Ecto neural progenitor cell (in vitro differentiated cells): Measurements from ENCODE around the gene TRIM7.
"Not testable (repeated sequence)": the region's sequence is repeated elsewhere in the genome, so short reads cannot be mapped to it uniquely, and the experiment has no call there.

Source experiments
- DNase-seq: peaks from one replicate; pipeline ENCODE4 v3.0.0-alpha.2; 2018; ENCODE audit warnings: low spot score

The TRIM7 gene

DNA sequence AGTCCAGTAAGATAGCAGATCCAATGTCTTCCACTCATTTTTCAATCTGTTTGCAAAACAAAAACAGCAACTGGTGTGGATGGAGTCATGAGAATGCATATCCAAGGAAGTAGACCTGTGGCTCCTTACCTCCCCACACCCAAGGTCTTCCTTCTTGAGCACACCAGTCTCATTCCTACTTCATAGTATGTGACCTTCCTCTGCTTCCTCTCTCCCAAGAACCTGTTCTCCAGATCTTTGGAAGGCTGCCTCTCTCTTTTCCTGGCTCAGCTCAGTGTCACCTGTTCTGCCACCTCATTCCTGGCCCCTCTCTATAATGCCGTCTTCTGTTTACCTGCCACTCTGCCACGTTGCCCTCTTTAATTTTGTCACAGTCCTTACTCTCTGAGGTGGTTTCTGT is 7.9 kb upstream of the TRIM7 start:
- no peak for DNase-seq

DNA sequence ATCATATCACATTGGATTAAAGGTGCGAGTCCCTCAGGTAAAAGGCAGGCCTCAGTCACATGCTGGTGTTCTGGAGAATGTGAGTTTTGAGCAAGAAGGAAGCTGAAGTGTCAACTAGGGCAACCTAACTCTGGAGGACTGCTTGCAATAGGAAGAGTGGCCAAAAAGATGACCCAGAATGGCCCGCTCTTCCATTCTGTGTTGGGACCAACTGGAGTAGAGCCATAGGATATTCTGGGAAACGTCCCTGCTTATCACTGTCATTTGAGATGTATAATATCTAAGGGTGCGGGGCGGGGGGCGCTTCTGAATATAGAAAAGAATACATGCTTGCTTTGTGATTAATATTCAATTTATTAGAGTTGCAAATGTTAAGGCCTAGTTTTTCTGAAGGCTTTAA is 7.1 kb upstream of the TRIM7 start:
- DNase-seq = no peak

DNA sequence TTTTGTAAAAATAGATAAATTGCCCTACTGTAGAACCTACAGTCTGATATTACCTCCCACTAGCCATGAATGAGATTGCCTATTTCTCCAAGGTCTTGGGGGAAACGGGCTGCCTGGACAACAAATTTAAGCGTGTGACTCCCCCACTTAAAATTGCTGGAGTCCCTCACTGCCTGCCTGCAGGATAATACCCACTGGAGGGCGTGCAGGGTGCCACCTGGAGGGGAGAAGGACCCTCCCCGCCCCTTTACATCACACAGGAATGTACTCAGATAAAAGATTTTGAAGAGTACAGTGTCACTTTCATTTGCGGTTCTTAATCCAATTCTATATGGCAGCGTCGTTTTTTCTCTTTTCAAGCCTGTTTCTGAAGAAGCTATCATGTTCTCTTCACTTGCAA is 6.2 kb upstream of the TRIM7 start:
- no peak for DNase-seq

DNA sequence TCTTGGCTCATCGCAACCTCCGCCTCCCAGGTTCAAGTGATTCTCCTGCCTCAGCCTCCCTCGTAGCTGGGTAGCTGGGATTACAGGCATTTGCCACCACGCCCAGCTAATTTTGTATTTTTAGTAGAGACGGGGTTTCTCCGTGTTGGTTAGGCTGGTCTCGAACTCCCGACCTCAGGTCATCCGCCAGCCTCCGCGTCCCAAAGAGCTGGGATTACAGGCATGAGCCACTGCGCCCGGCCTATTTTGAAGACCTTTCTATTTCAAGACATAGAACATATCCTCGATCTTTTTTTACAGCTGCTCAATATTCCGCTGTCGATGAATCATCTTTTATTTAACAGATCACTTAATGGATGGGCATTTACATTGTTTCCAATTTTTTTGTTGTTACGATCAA is 5.7 kb upstream of the TRIM7 start:
- DNase-seq = not testable (repeated sequence)

DNA sequence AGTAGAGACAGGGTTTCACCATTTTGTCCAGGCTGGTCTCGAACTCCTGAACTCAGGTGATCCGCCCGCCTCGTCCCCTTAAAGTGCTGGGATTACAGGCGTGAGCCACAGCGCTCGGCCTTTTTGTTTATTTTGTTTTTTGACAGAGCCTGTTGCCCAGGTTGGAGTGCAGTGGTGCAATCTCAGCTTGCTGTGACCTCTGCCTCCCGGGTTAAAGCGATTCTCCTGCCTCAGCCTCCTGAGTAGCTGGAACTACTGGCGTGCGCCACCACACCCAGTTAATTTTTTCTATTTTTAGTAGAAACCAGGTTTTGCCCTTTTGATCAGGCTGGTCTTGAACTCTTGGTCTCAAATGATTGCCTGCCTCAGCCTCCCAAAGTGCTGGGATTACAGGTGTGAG is 5.2 kb upstream of the TRIM7 start:
- DNase-seq = not testable (repeated sequence)

DNA sequence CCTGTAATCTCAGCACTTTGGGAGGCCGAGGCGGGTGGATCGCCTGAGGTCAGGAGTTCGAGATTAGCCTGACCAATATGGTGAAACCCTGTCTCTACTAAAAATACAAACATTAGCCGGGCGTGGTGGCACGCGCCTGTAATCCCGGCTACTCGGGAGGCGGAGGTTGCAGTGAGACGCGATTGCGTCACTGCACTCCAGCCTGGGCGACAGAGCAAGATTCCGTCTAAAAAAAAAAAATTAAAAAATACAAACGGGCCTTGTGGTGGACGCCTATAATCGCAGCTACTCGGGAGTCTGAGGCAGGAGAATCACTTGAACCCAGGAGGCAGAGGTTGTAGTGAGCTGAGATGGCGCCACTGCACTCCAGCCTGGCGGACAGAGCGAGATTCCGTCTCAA is 4.0 kb upstream of the TRIM7 start:
- not testable (repeated sequence) for DNase-seq

DNA sequence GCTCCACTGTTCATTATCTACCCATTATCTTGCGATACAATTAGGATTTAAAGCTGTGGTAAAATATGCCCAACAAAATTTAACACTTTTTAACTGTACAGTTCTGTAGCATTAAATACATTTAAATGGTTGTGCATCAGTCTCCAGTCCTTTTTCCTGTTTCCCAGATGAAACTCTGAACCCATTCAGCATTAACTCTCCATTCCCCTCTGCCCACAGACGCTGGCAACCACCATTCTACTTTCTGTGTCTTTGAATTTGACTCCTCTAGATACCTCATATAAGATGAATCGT is 2.9 kb upstream of the TRIM7 start:
- no peak for DNase-seq

DNA sequence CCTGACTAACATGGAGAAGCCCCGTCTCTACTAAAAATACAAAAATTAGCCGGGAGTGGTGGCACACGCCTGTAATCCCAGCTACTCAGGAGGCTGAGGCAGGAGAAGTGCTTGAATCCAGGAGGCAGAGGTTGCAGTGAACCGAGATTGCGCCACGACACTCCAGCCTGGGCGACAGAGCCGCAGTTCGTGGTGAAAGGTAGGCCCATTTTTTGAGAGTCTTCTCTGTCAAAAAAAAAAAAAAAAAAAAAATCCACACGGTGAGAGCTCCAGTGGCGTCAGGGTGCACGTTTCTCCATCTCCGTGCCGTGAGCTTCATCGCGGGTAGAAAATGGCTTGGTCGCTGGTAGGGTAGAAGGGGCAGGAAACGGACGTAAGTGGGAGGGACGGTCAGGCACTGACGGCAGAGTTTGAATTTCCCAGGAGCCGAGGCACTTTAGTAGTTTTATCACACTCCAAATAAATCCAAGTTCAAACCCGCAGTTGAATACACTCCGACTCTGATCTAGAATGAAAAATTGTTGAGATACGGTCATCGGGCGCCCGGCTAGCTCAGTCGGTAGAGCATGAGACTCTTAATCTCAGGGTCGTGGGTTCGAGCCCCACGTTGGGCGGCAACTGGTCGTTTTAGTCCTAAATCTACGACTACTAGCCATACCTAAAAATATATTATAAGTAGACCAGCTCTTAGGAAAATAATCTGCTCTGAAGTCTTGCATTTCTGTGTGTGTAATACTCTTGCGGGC is 2.4 kb upstream of the TRIM7 start:
- peak; percentile 81 for DNase-seq

DNA sequence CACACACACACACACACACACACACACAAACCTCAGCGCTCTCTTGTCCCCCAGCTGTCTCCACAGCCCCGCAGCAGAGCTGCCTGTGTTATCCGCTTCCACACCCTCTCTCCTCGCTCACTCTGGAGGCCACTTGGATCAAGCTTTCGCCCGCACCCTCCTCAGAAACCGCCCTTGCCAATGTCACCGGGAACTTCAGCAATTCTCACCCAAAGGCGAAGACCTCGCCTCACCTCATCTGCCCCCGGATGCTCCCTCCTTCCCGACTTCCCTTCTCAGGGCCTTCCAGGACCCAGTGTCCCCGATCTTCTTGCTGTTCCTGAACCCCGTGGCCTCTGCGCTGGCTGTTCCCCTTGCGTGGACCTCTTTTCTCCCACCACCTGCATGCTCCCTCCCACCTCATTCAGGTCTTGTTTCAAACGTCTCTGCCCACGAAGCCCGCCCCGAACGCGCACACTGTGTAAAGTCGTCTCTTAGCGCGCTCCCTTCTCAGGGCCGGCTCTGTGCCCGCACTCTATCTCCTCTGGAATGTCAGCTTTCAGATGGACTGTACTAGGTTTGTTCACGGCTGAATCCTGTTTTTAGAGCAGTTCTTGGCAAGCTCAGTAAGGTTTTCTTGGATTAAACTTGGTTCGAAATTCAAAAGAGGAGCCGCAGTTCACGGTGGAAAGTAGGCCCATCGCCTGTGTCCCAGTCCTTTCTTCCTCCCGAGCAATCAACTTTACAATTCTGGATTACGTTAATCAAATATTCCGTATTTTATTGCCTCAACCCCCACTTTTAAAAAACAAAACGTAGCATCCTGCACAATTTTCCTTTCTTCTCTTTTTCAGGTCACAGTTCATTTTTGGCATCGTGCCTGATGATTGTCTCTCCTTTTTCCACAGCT is 1.0 kb upstream of the TRIM7 start:
- no peak for DNase-seq

DNA sequence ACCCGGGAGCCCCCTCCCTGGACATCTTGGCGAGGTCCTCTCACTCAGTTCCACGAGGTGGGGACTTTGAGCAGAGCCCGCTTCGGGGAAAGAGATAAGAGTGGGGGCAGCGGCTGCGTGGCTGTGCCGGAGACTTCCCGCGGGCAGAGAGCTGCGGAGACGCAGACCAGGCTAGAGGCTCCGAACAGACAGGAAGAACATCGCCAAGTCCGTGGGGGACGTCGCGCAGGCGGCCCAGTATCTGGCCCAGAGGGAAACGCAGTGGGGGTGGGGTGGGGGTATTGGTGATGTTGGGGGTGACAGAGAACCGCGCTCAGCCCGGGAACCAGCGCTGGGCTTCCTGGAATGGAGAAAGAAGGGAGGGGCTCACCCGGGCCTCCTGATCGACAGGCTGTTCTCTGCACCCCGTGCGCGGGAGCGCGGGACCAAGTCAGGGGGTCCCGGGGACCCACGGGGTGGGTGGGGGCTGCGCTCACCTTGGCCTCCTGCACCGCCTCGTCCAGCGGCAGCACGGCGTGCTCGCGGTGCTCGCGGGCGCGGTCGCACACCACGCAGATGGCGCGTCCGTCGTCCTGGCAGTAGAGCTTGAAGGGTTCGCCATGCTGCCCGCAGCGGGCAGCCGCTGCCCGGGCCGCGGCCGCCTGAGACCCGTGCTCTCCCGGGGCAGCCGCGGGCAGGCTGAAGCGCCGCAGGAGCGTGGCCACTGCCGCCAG is 727 bp downstream of the TRIM7 start:
- no peak for DNase-seq

DNA sequence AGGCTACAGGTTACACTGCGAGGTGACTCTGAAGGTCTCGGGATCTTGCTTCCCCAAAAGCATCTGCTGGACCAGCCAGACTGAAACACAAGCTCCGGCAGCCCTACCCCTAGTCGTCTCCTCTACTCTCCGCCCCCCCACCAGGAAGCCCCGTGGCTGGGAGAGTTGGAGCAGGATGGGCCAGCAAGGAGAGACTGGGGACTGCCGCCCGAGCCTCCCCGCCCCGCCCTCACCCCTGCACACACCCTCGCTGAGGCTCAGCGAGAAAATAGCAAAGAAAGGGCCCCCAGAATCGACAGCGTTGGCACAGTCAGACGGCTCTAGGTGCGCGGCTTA is 1.3 kb downstream of the TRIM7 start:
- no peak for DNase-seq

DNA sequence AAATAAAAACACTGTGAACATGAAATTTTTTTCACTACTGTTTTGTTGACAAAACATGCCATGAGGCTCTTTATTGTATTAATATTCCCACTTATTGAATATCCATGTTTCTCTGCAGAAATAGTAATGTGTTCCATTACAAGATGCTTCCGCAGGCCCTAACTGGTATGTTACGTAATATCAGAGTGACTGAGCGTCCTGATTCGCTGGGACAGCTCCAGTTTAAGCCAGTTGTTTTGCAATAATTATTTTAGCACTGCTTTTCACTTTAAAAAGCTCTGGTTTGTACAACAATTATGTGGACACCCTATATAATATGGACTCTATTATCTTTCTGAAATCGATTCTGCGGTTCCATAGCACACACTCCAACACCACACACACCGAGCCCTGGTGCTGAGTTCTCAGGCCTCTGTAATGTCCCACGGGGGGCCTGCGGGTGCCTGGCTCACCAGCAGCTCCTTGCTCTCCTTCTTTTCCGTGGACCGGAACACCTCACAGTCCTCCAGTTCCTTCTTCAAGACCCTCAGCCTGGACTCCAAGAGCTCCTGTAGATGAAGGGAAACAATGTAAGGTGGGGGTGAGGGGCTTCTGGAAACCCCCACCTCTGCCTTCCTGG is 1.8 kb downstream of the TRIM7 start:
- DNase-seq = no peak

DNA sequence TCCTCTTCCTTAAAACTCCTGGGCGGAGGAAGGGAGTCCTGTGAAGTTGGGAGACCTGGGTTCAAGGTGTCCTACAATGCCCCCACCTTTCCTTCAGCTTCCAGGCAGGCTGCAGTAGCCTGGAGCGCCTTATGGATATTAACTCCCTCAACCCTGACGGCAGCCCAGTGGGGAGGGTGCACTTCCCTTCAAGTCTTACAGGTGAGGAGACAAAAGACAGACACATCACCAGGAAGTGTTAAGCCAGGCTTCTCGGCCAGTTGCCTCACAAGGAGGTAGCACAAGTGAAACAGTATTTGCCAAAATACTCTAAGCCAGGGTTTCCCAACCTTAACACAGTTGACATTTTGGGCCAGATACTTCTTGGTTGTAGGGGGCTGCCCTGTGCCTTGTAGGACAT is 4.2 kb downstream of the TRIM7 start:
- no peak for DNase-seq

DNA sequence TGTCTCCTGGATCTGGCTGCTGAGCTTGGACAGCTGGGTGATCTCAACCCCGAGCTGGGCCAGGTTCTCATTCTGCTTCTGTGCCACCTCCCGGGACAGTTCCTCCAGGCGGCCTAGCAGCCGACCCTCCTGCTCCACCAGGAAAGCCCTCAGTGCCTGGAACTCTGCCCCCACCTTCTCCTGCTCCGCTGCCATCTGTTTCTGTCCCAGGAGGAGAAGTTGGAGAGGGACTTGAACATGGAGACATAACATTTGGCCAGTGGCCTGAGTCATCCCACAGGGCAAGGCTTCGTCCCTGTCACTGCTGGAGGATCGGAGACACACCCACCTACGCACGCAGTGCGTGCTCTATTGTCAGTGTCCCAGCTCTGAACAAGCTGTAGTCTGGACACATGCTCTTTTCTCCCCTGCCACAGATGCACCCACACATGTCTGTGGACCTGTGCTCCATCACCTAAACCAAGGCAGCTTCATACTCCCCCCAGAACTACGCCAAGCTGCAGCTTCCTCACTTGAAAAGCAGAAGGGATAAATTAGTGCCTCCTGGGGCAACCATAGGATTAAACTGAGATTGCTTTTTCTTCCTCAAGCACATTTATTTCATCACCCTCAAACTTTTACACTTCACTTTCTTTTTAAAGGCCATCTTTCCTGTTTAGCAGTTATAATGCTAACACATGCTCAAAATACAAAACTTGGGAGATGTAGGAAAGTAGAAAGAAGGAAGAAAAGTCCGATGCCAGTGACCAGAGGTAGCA is 4.9 kb downstream of the TRIM7 start:
- DNase-seq = no peak

DNA sequence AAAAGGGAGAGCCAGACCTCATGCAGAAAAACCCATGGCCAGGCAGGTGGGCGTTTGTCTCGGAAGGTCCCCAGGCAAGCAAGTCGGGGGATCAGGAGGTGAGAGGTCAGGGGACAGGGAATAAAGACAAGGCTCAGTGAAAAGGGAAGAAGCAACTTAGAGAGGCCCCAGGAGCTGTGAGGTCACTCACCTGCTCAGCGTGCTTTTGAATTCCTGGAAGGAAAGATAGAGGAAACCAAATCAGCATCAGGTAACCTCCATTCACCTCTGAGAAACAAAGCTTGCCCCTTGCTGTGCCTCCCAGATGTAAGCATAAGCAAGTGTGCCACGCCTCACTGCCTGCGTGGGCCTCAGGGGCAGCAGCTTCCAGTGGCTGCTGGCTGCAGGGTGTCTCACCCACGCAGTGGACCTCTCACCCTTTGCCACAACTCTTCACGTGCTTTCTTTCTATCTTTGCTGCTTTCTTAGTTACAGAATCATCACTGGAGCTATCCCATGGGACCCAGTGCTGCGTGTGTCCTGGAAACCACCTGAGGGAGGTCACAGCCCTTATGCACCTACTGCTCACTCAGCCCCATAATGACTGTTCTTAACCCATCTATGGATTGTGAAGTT is 6.0 kb downstream of the TRIM7 start:
- no peak for DNase-seq

DNA sequence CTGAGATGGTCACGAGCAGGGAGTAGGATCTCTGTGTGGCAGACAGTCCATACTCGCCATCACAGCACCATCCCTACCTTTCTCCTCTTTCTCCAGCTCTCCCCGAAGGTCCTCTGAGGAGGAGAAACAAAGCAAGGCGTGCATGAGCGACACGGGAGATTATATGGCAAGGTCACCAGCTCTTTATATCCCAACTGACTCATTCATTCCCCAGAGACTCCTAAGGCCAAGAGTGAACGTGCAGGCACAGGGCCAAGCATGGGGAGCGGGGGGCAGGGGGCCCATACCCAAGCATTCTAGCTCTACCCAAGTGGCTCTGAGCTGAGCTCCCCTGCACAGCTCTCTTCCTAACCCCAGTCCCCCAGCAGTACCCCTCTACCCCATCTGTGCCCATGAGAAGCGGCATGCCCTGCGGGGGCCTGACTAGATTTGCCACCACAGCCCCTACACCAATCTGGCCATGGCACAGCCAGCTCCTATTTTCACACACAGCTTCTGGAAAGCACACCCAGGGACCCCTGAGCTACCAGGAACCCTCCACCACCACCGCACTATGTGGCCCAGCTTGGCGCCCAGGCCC is 6.8 kb downstream of the TRIM7 start:
- no peak for DNase-seq

DNA sequence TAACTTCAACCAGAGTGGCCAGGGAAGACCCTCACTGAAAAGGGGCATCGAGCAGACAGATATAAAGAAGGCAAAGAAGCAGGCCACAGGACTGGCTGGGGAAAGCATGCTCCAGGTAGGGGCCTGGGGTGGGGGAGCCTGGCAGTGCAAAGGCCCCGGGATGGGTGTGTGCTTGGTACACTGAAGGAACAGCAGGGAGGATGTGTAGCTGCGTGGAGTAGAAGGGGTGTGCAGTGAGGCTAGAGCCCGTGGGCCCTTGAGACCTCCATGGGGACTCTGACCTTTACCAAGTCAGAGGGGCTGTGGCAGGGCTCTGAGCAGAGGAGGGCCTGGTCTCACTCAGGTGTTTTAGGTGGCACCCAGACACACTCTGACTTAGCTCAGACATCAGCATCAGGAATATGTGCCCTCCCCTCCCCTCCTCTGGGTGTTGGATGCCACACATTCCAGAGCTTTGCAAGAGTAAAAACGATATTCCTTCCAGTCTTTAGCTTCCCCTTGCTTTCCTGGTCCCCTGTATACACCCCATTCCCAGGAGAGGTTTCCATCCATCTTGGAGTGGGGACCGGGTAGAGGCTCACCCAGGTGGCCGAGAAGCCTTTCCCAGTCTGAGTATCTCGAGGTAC is 7.6 kb downstream of the TRIM7 start:
- DNase-seq = no peak

DNA sequence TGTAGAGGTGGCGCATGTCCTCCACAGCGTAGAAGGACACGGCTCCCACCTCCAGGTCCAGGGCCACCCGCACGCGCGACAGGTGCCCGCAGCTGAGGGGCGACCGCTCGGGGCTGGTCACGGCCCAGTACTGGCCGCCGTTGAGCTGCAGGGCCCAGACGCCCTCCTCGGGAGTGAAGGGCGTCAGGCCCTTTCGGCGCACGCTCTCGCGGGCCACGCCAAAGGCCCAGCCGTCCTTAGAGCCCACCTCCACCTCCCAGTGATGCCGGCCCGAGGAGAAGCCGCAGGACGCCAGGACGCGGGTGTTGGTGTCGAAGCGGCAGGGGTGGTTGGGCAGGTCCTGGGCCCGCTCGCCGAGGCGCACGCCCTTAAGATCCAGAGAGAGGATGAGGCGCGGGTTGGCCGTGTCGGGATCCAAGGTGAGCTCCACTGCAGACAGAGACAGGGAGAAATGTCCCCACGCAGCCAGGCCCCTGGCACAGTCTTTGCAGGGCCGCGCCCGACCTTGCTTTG is 9.7 kb downstream of the TRIM7 start:
- no peak for DNase-seq

DNA sequence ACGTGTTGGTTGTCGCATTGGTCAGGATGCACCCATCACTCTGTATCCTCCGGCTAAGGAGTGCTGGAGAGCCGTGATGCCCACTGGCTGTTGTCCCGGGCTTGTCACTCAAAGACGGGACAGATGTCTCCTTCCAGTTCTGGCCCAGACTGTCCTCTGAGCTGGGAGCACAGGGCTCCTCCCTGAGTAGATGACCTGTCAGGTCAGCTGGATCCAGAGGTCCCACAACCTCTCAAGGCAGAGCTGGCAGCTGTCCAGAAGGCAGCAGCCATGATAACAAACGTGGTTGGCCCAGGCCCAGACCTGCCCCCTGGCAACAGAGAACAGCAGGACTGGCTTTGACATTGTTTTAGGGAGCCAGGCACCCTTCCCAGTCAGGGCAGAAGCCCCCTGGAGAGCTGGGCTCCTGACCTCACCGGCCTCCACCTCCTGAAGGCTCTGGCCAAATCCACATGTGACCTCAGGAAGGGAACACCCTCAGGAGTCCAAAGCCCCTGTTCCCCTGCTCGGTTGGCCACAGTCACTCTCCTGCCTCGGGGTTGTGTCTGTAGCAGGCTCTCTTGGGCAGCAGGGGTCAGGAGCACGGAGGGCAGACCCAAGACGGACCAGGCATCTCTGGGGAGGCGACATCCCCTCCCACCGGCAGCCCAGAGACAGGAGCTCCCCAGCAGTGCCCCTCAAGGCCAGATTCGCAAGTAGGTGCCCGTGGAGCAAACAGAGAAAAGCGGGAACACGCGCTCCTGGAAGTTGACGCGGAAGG is 10.3 kb downstream of the TRIM7 start:
- no peak for DNase-seq

DNA sequence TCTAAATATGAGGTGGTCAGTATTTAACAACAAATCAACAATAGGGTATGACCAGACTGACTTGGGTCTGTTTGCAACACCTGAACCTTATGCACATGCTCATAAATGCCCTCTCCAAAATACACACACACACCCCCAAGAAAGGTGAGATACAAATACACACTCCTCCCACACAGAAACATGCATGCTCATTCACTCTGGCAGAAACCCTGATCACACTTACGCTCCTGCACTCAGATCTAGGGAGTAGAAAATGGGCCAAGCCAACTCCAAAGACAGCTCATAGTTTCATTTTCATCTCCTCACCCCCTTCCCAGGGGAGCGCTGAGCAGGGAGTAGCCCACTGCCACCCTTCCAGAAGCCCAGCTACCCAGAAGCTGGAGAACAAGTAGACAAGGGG is 11.3 kb downstream of the TRIM7 start:
- DNase-seq = no peak
